ENCODE data around the gene LSM14A.

DNA sequence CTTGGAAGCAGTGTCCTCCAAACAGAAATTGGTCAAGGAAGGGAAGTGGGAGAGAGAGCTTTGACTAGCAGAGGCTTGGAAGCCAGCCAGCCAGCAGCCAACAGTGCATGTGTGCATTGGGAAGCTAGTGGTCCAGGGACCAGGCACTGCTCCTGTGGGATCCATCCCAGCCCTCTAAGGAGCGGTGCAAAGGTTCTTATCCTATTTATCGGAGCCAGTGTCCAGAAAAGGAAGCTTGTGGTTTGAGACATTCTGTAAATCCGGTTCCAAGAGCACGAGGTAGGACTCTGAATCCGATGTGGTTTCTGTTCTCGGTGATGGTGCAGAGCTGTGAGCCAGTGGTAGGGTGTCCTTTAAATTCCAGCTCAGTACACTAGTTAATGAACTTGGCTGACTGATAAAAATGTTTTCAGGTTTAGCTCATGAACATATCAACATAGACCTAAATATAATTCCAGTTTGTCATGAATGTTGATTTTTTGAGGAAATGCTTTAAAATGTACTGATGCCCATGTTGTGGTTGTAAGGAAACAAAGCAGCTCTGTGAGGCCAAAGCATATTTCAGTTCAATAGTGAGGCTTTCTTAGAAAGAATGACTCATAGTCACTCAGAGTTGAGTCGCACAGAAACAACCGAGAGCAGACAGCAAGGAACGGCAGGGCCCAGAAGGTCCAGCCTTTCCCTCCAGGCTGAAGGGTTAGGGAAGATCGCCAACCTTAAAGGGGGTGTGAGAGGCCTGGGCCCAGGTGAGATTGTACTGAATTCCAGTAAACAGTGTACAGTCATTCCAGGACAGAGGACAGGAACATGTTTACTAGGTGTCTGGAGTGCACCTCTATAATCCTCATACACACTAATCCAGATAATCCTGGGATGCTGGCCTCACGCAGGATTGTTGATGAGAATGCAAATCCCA is 60.5 kb downstream of the LSM14A start:
- TF ChIP-seq EGR1 (IDR thresholded peaks at IDR 0.05) (no peak), RAD21 (IDR thresholded peaks at IDR 0.05; ENCODE audit: low read depth) (no peak), REST (IDR thresholded peaks at IDR 0.05; ENCODE audit: low read depth) (no peak), TAF1 (IDR thresholded peaks at IDR 0.05; ENCODE audit: low read depth) (no peak)
